Epithelial cell of esophagus (primary cell): Measurements from ENCODE around the gene PARD3.

Source experiments
- DNase-seq: peaks from one replicate; pipeline ENCODE4 v3.0.0; 2010; ENCODE audit warnings: low read depth
- H3K4me3 ChIP-seq: 2 replicates; pipeline ENCODE4 v1.5.1; 2011; ENCODE audit warnings: mild to moderate bottlenecking, low read length, control low read depth
- TF ChIP-seq, protein P1 (sequence below): IDR thresholded peaks from 2 replicates; pipeline ENCODE4 v1.5.1; 2011; ENCODE audit warnings: low read depth, mild to moderate bottlenecking, low read length, control low read depth, inconsistent platforms; ENCODE audit not compliant: insufficient read depth; ENCODE audit errors: missing control alignments

The PARD3 gene

DNA sequence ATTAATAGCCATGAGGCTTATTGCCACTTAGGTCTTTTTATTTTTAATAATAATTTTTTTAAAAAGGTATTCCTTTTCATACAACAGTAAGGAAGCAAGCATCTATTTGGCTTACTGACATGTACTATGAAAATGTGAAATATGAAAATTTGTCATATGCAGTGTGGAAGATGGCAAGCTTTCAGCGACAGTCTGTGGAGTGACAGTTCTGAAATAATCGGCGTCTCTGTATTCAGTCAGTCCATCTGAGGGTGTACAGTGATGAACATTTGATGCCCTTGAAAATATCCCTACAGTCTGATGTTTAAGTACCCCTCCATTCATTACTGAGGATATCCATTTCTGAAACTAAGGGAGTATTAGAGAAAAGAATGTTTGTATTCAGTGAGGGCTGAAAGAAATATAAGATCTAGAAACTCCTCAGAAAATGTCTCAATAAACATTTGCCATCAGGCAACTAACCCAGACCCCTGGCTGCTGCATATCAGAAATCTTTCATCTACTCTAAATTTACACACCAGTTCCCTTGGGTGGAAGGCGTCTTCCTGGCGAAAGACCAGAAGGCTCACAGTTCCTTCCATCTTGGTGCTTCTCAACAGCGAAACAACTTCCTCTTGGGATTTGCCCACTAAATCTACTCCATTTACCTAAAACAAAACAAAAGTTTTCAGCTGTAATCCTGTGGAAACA lies 440.6 kb downstream of the PARD3 start:
- H3K4me3 ChIP-seq, result no peak overlapping the region
- no peak for DNase-seq
- TF ChIP-seq, protein P1, sequence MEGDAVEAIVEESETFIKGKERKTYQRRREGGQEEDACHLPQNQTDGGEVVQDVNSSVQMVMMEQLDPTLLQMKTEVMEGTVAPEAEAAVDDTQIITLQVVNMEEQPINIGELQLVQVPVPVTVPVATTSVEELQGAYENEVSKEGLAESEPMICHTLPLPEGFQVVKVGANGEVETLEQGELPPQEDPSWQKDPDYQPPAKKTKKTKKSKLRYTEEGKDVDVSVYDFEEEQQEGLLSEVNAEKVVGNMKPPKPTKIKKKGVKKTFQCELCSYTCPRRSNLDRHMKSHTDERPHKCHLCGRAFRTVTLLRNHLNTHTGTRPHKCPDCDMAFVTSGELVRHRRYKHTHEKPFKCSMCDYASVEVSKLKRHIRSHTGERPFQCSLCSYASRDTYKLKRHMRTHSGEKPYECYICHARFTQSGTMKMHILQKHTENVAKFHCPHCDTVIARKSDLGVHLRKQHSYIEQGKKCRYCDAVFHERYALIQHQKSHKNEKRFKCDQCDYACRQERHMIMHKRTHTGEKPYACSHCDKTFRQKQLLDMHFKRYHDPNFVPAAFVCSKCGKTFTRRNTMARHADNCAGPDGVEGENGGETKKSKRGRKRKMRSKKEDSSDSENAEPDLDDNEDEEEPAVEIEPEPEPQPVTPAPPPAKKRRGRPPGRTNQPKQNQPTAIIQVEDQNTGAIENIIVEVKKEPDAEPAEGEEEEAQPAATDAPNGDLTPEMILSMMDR, result no peak

DNA sequence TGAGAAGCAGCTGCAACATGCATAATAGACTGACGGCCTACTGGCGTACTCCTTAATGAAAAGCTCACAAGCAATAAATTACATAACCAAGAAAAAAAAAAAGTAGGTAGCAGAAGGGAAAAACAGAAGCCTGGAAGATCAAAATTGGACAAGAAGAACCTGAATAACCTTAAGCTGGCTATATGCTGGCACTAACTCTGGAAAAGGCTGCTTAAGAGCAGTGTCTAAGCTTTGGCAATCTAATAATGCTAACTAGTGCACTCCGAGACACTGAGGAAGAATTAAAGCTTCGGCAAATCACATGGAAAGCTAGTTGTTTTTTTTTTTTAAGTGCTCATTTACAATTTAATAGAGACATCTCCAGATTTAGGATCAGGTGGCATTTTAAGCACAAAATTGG lies 441.9 kb downstream of the PARD3 start:
- DNase-seq, result no peak
- no peak overlapping the region for H3K4me3 ChIP-seq
- TF ChIP-seq, protein P1, result no peak

DNA sequence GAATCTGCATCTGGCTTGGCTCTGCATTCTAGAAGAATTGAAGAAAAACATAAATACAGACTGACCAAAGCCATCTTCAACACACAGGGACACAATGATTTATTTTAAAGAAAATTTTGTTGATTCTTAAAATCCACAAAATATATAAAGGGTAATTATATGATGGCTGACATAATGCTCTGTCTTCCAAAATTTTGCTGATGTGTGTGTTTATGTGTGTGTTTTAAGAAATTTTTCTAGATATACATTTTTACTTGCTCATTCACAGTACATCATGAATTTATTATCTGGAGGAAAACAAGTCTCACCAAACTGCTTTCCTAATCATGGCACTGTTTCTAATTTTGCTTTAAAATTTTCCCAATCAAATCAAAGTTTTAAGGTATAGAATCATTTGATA lies 442.6 kb downstream of the PARD3 start:
- H3K4me3 ChIP-seq, result no peak overlapping the region
- TF ChIP-seq, protein P1, result no peak
- no peak for DNase-seq

DNA sequence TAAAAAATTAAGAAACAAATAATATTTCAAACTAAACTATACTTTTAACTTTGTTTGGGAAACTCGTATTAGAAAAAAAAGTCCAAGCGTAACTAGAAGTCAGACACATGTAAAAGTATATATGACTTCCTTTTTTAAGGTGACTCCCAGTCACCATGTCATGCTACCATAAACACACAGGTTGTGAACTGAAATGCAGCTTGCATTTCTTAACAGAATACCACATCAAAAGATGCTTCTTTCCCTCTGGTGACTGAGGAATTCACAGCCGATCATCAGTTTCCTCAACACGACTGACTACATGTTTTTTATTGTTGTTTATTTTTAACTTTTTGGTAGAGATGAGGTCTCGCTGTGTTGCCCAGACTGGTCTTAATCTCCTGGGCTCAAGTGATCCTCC lies 445.0 kb downstream of the PARD3 start:
- TF ChIP-seq, protein P1, result no peak
- DNase-seq, result no peak
- no peak overlapping the region for H3K4me3 ChIP-seq

DNA sequence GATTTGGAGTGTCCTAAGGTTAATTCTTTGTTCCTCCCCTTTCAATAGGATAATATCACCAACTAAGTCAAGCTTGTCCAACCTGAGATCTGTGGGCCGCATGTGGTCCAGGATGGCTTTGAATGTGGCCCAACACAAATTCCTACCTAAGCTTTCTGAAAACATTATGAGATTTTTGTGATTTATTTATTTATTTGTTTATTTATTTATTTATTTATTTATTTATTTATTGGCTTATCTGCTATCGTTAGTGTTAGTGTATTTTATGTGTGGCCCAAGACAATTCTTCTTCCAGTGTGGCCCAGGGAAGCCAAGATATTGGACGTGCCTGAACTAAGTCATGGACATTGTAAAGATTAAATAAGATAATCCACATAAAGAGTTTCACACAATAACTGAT lies 446.0 kb downstream of the PARD3 start:
- H3K4me3 ChIP-seq, result no peak overlapping the region
- TF ChIP-seq, protein P1, result no peak
- DNase-seq, result no peak

DNA sequence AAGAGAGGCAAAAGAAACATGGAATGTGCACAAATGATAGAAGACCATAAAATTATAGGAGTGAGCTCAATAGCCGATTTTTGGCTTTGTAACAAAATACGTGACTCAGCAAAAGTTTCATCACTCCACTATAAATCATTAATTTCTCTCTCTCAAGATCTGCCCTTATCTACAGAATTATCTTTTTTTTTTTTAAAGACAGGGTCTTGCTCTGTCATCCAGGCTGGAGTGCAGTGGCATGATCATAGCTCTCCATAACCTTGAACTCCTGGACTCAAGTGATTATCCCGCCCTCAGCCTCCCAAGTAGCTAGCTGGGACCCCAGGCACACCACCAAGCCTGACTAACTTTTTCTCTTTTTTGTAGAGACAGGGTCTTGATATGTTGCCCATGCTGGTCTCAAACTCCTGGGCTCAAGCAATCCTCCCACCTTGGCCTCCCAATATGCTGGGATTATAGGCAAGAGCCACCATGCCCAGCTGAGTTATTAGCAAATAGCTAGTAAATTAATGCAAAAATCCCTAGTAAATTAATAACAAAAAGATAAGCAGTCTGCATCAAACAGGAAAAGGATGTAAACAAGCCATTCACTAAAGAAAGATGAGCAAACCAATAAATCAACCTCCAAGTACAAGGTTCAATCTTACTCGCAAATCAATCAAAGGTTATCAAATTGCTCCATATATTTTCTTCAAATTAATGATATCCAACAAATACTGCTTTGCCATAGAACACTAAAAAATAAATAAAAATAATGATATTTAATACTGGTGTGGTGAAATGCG lies 450.7 kb downstream of the PARD3 start:
- TF ChIP-seq, protein P1, result no peak

More for the DNA sequence above, 450.7 kb downstream of the PARD3 start:
- DNase-seq, result no peak
- H3K4me3 ChIP-seq, result no peak overlapping the region
